ENCODE data around the gene HCN2.

HCN2 gene

GRCh38 chr19:593505-593904 is 3.8 kb downstream of the HCN2 start:
- no peak for DNase-seq (ENCODE audit: low read depth)
- H3K4me3 ChIP-seq (ENCODE audit: low read length) = no peak overlapping the region
- TF ChIP-seq CTCF (conservative IDR thresholded peaks at IDR 0.05; ENCODE audit: low read length) = no peak

- no peak for TF ChIP-seq CTCF (conservative IDR thresholded peaks at IDR 0.05; ENCODE audit: low read length)
- no peak overlapping the region for H3K4me3 ChIP-seq (ENCODE audit: low read length)
- no peak for DNase-seq (ENCODE audit: low read depth)
Observed at GRCh38 chr19:594265-594870, 4.7 kb downstream of the HCN2 start.

- TF ChIP-seq CTCF (conservative IDR thresholded peaks at IDR 0.05; ENCODE audit: low read length) = no peak
- H3K4me3 ChIP-seq (ENCODE audit: low read length) = no peak overlapping the region
- DNase-seq (ENCODE audit: low read depth) = no peak
Observed at GRCh38 chr19:595326-596262, 5.9 kb downstream of the HCN2 start.

GRCh38 chr19:596263-596655 is 6.6 kb downstream of the HCN2 start:
- TF ChIP-seq CTCF (conservative IDR thresholded peaks at IDR 0.05; ENCODE audit: low read length) = no peak
- H3K4me3 ChIP-seq (ENCODE audit: low read length) = no peak overlapping the region
- DNase-seq (ENCODE audit: low read depth) = no peak

GRCh38 chr19:597406-598315 is 8.0 kb downstream of the HCN2 start:
- H3K4me3 ChIP-seq (ENCODE audit: low read length) = no peak overlapping the region
- DNase-seq (ENCODE audit: low read depth) = no peak
- no peak for TF ChIP-seq CTCF (conservative IDR thresholded peaks at IDR 0.05; ENCODE audit: low read length)

- DNase-seq (ENCODE audit: low read depth) = no peak
- TF ChIP-seq CTCF (conservative IDR thresholded peaks at IDR 0.05; ENCODE audit: low read length) = no peak
- H3K4me3 ChIP-seq (ENCODE audit: low read length) = no peak overlapping the region
Observed at GRCh38 chr19:601310-601709, 11.6 kb downstream of the HCN2 start.

All from AG10803 (cell line).